GM12878 (cell line): ENCODE results near the gene CORO2B. TPM values are rescaled to one million over a fixed set of nuclear protein-coding genes. Genes with fewer than 3 reads are reported as not detected.

ENCODE experiments used
- BCL11A ChIP-seq: IDR thresholded peaks from 2 replicates; pipeline ENCODE4 v1.6.1; 2011; ENCODE audit warnings: low read depth, low read length
- RFX5 ChIP-seq: IDR thresholded peaks from 2 replicates; pipeline ENCODE4 v1.6.1; 2011; ENCODE audit warnings: low read depth, low read length, improper control_type of control experiment
- polyA plus RNA-seq, 11 experiments: library from polyadenylated mRNA; depleted of rRNA in 4 of 11; unstranded in 6 of 11; stranded (reverse) in 5 of 11; fragments of >200 nt; fragmentation: Nextera tagmentation in 4 of 11; fragmentation: Illumina TruSeq in 1 of 11; extraction: Ambion mirVana in 4 of 11; extraction: Trizol in 1 of 11; gene quantifications; 1 replicate in 1 of 11; 2 replicates in 10 of 11; pipeline versions ENCODE4 v1.2.1 to v1.2.3, GENCODE V29; 2011 to 2016; ENCODE audit warnings: inconsistent platforms in 2 of 11, missing spikeins in 2 of 11, low read depth in 1 of 11
- total RNA-seq, 4 experiments: library from RNA; depleted of rRNA in 3 of 4; stranded (reverse); fragments of >200 nt in 3 of 4; fragmentation: Illumina TruSeq in 1 of 4; extraction: Trizol in 1 of 4; gene quantifications; 2 replicates each; pipeline versions ENCODE4 v1.2.1 to v1.2.3, GENCODE V29; 2013 to 2021
- TF ChIP-seq, protein P1 (sequence below): fragments of 450-650 bp; formaldehyde crosslinking; IDR thresholded peaks from 2 replicates; pipeline ENCODE4 v1.4.0; 2022; ENCODE audit warnings: mild to moderate bottlenecking, moderate library complexity
- TF ChIP-seq, protein P2 (sequence below): IDR thresholded peaks from 2 replicates; pipeline ENCODE4 v1.6.1; 2012; ENCODE audit warnings: improper control_type of control experiment, low read depth, low read length; ENCODE audit not compliant: insufficient replicate concordance

Gene CORO2B
- total and polyA plus RNA-seq, 10 of the 15 experiments (the other 5 are each of a cell fraction or from before 2014, with no cell fraction given): 0.05 to 0.73 (median 0.13) TPM; not detected in 4

- no peak for TF ChIP-seq BCL11A
- TF ChIP-seq RFX5: no peak
- TF ChIP-seq, protein P1, sequence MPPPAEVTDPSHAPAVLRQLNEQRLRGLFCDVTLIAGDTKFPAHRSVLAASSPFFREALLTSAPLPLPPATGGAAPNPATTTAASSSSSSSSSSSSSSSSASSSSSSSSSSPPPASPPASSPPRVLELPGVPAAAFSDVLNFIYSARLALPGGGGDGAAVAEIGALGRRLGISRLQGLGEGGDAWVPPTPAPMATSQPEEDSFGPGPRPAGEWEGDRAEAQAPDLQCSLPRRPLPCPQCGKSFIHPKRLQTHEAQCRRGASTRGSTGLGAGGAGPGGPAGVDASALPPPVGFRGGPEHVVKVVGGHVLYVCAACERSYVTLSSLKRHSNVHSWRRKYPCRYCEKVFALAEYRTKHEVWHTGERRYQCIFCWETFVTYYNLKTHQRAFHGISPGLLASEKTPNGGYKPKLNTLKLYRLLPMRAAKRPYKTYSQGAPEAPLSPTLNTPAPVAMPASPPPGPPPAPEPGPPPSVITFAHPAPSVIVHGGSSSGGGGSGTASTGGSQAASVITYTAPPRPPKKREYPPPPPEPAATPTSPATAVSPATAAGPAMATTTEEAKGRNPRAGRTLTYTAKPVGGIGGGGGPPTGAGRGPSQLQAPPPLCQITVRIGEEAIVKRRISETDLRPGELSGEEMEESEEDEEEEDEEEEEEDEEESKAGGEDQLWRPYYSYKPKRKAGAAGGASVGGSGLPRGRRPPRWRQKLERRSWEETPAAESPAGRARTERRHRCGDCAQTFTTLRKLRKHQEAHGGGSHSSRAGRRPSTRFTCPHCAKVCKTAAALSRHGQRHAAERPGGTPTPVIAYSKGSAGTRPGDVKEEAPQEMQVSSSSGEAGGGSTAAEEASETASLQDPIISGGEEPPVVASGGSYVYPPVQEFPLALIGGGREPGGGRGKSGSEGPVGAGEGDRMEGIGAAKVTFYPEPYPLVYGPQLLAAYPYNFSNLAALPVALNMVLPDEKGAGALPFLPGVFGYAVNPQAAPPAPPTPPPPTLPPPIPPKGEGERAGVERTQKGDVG (CRISPR knock-in tag): no peak
- TF ChIP-seq, protein P2, sequence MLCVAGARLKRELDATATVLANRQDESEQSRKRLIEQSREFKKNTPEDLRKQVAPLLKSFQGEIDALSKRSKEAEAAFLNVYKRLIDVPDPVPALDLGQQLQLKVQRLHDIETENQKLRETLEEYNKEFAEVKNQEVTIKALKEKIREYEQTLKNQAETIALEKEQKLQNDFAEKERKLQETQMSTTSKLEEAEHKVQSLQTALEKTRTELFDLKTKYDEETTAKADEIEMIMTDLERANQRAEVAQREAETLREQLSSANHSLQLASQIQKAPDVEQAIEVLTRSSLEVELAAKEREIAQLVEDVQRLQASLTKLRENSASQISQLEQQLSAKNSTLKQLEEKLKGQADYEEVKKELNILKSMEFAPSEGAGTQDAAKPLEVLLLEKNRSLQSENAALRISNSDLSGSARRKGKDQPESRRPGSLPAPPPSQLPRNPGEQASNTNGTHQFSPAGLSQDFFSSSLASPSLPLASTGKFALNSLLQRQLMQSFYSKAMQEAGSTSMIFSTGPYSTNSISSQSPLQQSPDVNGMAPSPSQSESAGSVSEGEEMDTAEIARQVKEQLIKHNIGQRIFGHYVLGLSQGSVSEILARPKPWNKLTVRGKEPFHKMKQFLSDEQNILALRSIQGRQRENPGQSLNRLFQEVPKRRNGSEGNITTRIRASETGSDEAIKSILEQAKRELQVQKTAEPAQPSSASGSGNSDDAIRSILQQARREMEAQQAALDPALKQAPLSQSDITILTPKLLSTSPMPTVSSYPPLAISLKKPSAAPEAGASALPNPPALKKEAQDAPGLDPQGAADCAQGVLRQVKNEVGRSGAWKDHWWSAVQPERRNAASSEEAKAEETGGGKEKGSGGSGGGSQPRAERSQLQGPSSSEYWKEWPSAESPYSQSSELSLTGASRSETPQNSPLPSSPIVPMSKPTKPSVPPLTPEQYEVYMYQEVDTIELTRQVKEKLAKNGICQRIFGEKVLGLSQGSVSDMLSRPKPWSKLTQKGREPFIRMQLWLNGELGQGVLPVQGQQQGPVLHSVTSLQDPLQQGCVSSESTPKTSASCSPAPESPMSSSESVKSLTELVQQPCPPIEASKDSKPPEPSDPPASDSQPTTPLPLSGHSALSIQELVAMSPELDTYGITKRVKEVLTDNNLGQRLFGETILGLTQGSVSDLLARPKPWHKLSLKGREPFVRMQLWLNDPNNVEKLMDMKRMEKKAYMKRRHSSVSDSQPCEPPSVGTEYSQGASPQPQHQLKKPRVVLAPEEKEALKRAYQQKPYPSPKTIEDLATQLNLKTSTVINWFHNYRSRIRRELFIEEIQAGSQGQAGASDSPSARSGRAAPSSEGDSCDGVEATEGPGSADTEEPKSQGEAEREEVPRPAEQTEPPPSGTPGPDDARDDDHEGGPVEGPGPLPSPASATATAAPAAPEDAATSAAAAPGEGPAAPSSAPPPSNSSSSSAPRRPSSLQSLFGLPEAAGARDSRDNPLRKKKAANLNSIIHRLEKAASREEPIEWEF: no peak
- TF ChIP-seq, all 136 proteins: peak for 0
These were observed 17.0 kb downstream of the CORO2B start (continued) for GRCh38 chr15:68595761-68596160.
